PC-9 (cell line): Measurements from ENCODE around the gene GRAMD1C. TPM values are rescaled to one million over a fixed set of nuclear protein-coding genes. Genes with fewer than 3 reads are reported as not detected.

Source experiments
- BruUV-seq: library from RNA; stranded (reverse); fragments of 400-500 nt; replicated peaks from 2 replicates; lab custom pipeline; 2021; lab: Mats Ljungman, UMichigan
- CTCF ChIA-PET: fragments of 300-600 bp; sonication (Branson Sonifier 250); formaldehyde crosslinking; loops from one replicate; lab custom pipeline; 2022; ENCODE audit warnings: antibody characterized with exemption; lab: Charles Lee
- POLR2A ChIA-PET: fragments of 300-600 bp; sonication (Branson Sonifier 250); formaldehyde crosslinking; loops from one replicate; lab custom pipeline; 2022; ENCODE audit warnings: antibody characterized with exemption; ENCODE audit not compliant: unreplicated experiment; lab: Charles Lee
- DNase-seq, 2 experiments: peaks; one replicate each; pipeline versions ENCODE4 v3.0.0 to v3.0.0-alpha.2; 2015 to 2022; ENCODE audit warnings: mixed read lengths in 1 of 2
- H2AFZ ChIP-seq: fragments of 200-600 bp; sonication (generic); 2 replicates; pipeline ENCODE4 v1.8.1; 2017; ENCODE audit warnings: antibody characterized with exemption
- H3F3A ChIP-seq: fragments of 200-600 bp; sonication (generic); 2 replicates; pipeline ENCODE4 v1.8.1; 2017; ENCODE audit warnings: antibody characterized with exemption, mild to moderate bottlenecking, low read depth; ENCODE audit not compliant: insufficient read depth
- H3K27ac ChIP-seq: fragments of 200-600 bp; sonication (generic); 2 replicates; pipeline ENCODE4 v1.6.1; 2016; ENCODE audit warnings: mixed run types
- H3K27me3 ChIP-seq: fragments of 200-600 bp; sonication (generic); 2 replicates; pipeline ENCODE4 v1.6.1; 2016; ENCODE audit warnings: low read depth, mixed run types; ENCODE audit not compliant: insufficient read depth
- H3K36me3 ChIP-seq: fragments of 200-600 bp; sonication (generic); 2 replicates; pipeline ENCODE4 v1.6.1; 2016; ENCODE audit warnings: low read depth, mixed run types
- H3K4me1 ChIP-seq: fragments of 200-600 bp; sonication (generic); replicated peaks from 2 replicates; pipeline ENCODE4 v1.6.1; 2016; ENCODE audit warnings: mixed run types; ENCODE audit not compliant: insufficient read depth
- H3K4me2 ChIP-seq: fragments of 200-600 bp; sonication (generic); 2 replicates; pipeline ENCODE4 v1.6.1; 2017; ENCODE audit warnings: mixed run types
- H3K4me3 ChIP-seq: fragments of 200-600 bp; sonication (generic); 2 replicates; pipeline ENCODE4 v1.6.1; 2016; ENCODE audit warnings: mixed run types
- H3K79me2 ChIP-seq: fragments of 200-600 bp; sonication (generic); 2 replicates; pipeline ENCODE4 v1.6.1; 2017; ENCODE audit warnings: low read depth, mixed run types
- H3K9me2 ChIP-seq: fragments of 200-600 bp; sonication (generic); 2 replicates; pipeline ENCODE4 v1.8.1; 2017; ENCODE audit warnings: mild to moderate bottlenecking; ENCODE audit not compliant: insufficient read depth
- H3K9me3 ChIP-seq: fragments of 200-600 bp; sonication (generic); 2 replicates; pipeline ENCODE4 v1.8.1; 2016; ENCODE audit warnings: low read depth; ENCODE audit not compliant: insufficient read depth
- H4K20me1 ChIP-seq: fragments of 200-600 bp; sonication (generic); 2 replicates; pipeline ENCODE4 v1.8.1; 2017; ENCODE audit not compliant: insufficient read depth
- EZH2 ChIP-seq: fragments of 200-600 bp; sonication (generic); IDR thresholded peaks from 2 replicates; pipeline ENCODE4 v1.8.0; 2017; ENCODE audit warnings: antibody characterized with exemption, low read depth
- intact Hi-C: fragments of 100-400 bp; cut with micrococcal nuclease; formaldehyde crosslinking; loops from one replicate; pipeline ENCODE4 v1.10.0; 2022; ENCODE audit not compliant: unreplicated experiment
- total RNA-seq: library from RNA; stranded (reverse); gene quantifications from 2 replicates; pipeline ENCODE4 v1.2.3, GENCODE V29; 2021
- TF ChIP-seq, protein P1 (sequence below): fragments of 200-600 bp; sonication (generic); conservative IDR thresholded peaks from 2 replicates; pipeline ENCODE4 v1.6.1; 2017; ENCODE audit warnings: mixed run types, antibody characterized with exemption, mild to moderate bottlenecking, moderate library complexity

Gene GRAMD1C
- total RNA-seq, 1 experiment from 2014 or later: 14.7 TPM

DNA sequence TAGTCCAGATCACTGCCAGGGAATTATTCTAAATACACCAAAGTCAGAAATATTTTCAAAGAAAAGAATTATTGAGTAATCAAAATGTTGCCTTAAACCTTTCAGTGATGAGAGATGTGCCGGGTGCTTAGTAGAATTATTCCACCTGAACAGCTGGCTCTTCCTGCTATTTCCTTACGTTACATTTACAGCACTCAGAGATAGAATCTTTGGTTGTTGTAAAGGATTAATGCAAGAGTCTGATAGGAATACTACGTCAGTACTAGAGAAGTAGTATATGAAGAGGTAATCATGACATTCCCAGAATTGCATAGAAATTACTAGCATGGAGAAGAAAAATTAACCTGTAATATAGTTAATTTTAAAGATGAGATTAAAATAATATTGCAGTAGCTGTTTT lies 58.3 kb downstream of the GRAMD1C start:
- no peak for DNase-seq
- H3K9me2 ChIP-seq: 0 out of 2 replicates have a peak, but pooled peaks cover 2% of the 10 kb centered on the region
- TF ChIP-seq, protein P1, sequence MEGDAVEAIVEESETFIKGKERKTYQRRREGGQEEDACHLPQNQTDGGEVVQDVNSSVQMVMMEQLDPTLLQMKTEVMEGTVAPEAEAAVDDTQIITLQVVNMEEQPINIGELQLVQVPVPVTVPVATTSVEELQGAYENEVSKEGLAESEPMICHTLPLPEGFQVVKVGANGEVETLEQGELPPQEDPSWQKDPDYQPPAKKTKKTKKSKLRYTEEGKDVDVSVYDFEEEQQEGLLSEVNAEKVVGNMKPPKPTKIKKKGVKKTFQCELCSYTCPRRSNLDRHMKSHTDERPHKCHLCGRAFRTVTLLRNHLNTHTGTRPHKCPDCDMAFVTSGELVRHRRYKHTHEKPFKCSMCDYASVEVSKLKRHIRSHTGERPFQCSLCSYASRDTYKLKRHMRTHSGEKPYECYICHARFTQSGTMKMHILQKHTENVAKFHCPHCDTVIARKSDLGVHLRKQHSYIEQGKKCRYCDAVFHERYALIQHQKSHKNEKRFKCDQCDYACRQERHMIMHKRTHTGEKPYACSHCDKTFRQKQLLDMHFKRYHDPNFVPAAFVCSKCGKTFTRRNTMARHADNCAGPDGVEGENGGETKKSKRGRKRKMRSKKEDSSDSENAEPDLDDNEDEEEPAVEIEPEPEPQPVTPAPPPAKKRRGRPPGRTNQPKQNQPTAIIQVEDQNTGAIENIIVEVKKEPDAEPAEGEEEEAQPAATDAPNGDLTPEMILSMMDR: no peak
- no peak for TF ChIP-seq EZH2
- H3K27me3 ChIP-seq: no peaks in the 10 kb centered on the region
- no peaks in the 10 kb centered on the region for H3K79me2 ChIP-seq
- peaks cover 33% of the 10 kb centered on the region for H3K4me1 ChIP-seq
- peak overlapping the region; percentile 49 for H3K4me3 ChIP-seq
- H2AFZ ChIP-seq: peak overlapping the region; percentile 90
- CTCF ChIA-PET: interaction anchor here (0.5 to 1.3 kb wide), 2 partner anchors 52 to 77 kb away, joined by 3 to 12 read pairs; no protein-coding TSS in a partner anchor
- intact Hi-C loops: loop anchor here (1.0 to 5.0 kb wide), 2 partner anchors 50 to 152 kb away; partner anchors contain the start of gene ZDHHC23
- peak overlapping the region; percentile 86 for H3K4me2 ChIP-seq
- no peaks in the 10 kb centered on the region for H4K20me1 ChIP-seq
- no peaks in the 10 kb centered on the region for H3K9me3 ChIP-seq
- no peaks in the 10 kb centered on the region for H3K36me3 ChIP-seq
- H3F3A ChIP-seq: no peaks in the 10 kb centered on the region; the same call in 1 of the 2 replicates
- H3K27ac ChIP-seq: 0 out of 2 replicates have a peak overlapping the region, but pooled peaks have one; percentile 18
- POLR2A ChIA-PET: no interaction called here
- BruUV-seq: no TSS peak

DNA sequence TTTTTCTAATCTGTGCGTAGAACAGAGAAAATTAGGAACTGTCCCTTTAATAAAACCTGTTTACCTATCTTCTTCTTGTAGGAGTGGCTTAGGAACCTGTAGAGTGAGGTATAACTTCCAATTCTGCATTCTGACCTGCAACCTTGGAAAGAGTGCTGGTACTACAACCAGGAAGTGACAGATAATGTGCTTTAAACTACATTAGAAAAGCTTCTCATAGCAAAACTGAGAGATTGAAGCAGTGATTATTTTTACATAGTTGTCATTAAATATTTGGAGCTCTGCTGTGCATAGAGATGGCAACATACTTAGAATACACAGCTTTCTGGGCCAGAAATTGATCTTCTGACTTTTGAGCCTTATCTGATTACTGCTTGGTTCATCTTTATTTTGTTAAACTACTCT lies 58.8 kb downstream of the GRAMD1C start:
- POLR2A ChIA-PET: interaction anchor here (0.7 kb wide), 1 partner anchor 1534 kb away, joined by 3 read pairs; no protein-coding TSS in a partner anchor

DNA sequence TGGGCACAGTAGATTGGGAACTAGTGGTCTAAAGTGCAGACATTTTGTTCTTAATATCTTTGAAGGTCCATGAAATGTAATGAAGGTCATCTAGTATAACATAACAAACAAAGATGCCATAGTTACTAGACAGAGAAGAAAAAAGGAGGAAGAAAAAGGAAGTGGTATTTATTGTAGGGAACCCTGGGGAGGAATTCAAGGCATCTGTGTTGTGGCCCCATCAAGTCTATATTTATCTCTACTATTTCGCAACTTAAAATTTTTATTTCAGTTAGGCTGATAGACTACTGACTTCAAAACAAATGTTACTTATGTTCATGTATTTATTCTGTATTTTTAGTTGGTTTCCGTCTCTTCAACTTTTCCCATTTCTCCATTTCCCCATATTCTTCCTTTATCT lies 60.3 kb downstream of the GRAMD1C start:
- Histone ChIP-seq H3K79me2 (no peaks in the 10 kb centered on the region), H3F3A (no peaks in the 10 kb centered on the region; the same call in 1 of the 2 replicates), H3K27me3 (no peaks in the 10 kb centered on the region), H3K4me1 (peaks cover 33% of the 10 kb centered on the region), H3K4me3 (peak overlapping the region; percentile 49; the same call in 1 of the 2 replicates), H2AFZ (peak overlapping the region; percentile 90; the same call in 1 of the 2 replicates), H3K4me2 (peak overlapping the region; percentile 86), H4K20me1 (no peaks in the 10 kb centered on the region), H3K9me3 (no peaks in the 10 kb centered on the region), H3K36me3 (no peaks in the 10 kb centered on the region), H3K9me2 (0 out of 2 replicates have a peak, but pooled peaks cover 2% of the 10 kb centered on the region), H3K27ac (no peak overlapping the region)
- no peak for DNase-seq
- CTCF ChIA-PET: no interaction called here
- POLR2A ChIA-PET: no interaction called here
- BruUV-seq: no TSS peak
- intact Hi-C loops: loop anchor here (2.0 to 5.0 kb wide), 2 partner anchors 48 to 50 kb away; partner anchors contain the start of gene ZDHHC23
- TF ChIP-seq, protein P1: no peak
- no peak for TF ChIP-seq EZH2

More for the DNA sequence above, 58.8 kb downstream of the GRAMD1C start:
- peaks cover 33% of the 10 kb centered on the region for H3K4me1 ChIP-seq
- no peaks in the 10 kb centered on the region for H3K36me3 ChIP-seq
- H3K27ac ChIP-seq: peak overlapping the region; percentile 48
- CTCF ChIA-PET: interaction anchor here (1.3 kb wide), 1 partner anchor 53 kb away, joined by 3 read pairs; no protein-coding TSS in a partner anchor
- BruUV-seq: no TSS peak
- H3K9me2 ChIP-seq: 0 out of 2 replicates have a peak, but pooled peaks cover 2% of the 10 kb centered on the region
- no peaks in the 10 kb centered on the region for H4K20me1 ChIP-seq
- intact Hi-C loops: loop anchor here (1.0 to 5.0 kb wide), 2 partner anchors 50 to 152 kb away; partner anchors contain the start of gene ZDHHC23
- H3F3A ChIP-seq: no peaks in the 10 kb centered on the region; the same call in 1 of the 2 replicates
- H3K27me3 ChIP-seq: no peaks in the 10 kb centered on the region
- DNase-seq: peak; percentile 23 to 85
- H3K4me3 ChIP-seq: peak overlapping the region; percentile 49
- H3K79me2 ChIP-seq: no peaks in the 10 kb centered on the region
- H2AFZ ChIP-seq: peak overlapping the region; percentile 90
- H3K4me2 ChIP-seq: peak overlapping the region; percentile 86
- no peaks in the 10 kb centered on the region for H3K9me3 ChIP-seq
- TF ChIP-seq, protein P1: no peak
- no peak for TF ChIP-seq EZH2
